GM19463 (cell line): Measurements from ENCODE around the gene DENND2A.
"Not testable (repeated sequence)": the region's sequence is repeated elsewhere in the genome, so short reads cannot be mapped to it uniquely, and the experiment has no call there.

Experiments
- ATAC-seq: cut with Tn5 transposase; IDR thresholded peaks from one replicate; pipeline ENCODE4 v1.9.1; 2021; ENCODE audit warnings: mild to moderate bottlenecking, moderate library complexity; ENCODE audit not compliant: unreplicated experiment

Gene DENND2A

GRCh38 chr7:140650367-140650766, 9.8 kb upstream of the DENND2A start:
- ATAC-seq: no peak

- no peak for ATAC-seq
These were observed 9.1 kb upstream of the DENND2A start for GRCh38 chr7:140649556-140650205.

GRCh38 chr7:140646931-140647647, 6.5 kb upstream of the DENND2A start:
- peak; percentile 90 for ATAC-seq

GRCh38 chr7:140645166-140645900, 4.7 kb upstream of the DENND2A start:
- no peak for ATAC-seq

GRCh38 chr7:140644761-140645160, 4.1 kb upstream of the DENND2A start:
- ATAC-seq: not testable (repeated sequence)

- ATAC-seq: no peak
These were observed 2.8 kb upstream of the DENND2A start for GRCh38 chr7:140643416-140643815.

- ATAC-seq: no peak
These were observed 1.0 kb upstream of the DENND2A start for GRCh38 chr7:140641524-140642195.

GRCh38 chr7:140640060-140640637, 464 bp downstream of the DENND2A start:
- no peak for ATAC-seq

- no peak for ATAC-seq
These were observed 1.1 kb downstream of the DENND2A start for GRCh38 chr7:140639366-140640053.

GRCh38 chr7:140638173-140638791, 2.3 kb downstream of the DENND2A start:
- ATAC-seq: no peak

- ATAC-seq: no peak
These were observed 3.2 kb downstream of the DENND2A start for GRCh38 chr7:140637400-140637799.

- ATAC-seq: no peak
These were observed 4.8 kb downstream of the DENND2A start for GRCh38 chr7:140635816-140636215.

- ATAC-seq: no peak
These were observed 5.3 kb downstream of the DENND2A start for GRCh38 chr7:140635345-140635744.

GRCh38 chr7:140631602-140632001, 9.0 kb downstream of the DENND2A start:
- ATAC-seq: no peak

GRCh38 chr7:140631021-140631420, 9.6 kb downstream of the DENND2A start:
- no peak for ATAC-seq

- ATAC-seq: no peak
These were observed 14.4 kb downstream of the DENND2A start for GRCh38 chr7:140625908-140626868.

GRCh38 chr7:140625192-140625558, 15.4 kb downstream of the DENND2A start:
- not testable (repeated sequence) for ATAC-seq

GRCh38 chr7:140624392-140625191, 16.0 kb downstream of the DENND2A start:
- no peak for ATAC-seq
